ENCODE measurements around the gene LPP. TPM values are rescaled to one million over a fixed set of nuclear protein-coding genes. Genes with fewer than 3 reads are reported as not detected.

Gene LPP
- total RNA-seq, 1 donor from 2014 or later = 132 TPM

GRCh38 chr3:188577539-188577938 is 423.6 kb downstream of the LPP start:
- H3K27ac Mint-ChIP-seq = no peak overlapping the region

GRCh38 chr3:188578576-188579363 is 424.8 kb downstream of the LPP start:
- Mint-ChIP-seq H3K27me3 (ENCODE audit: low read depth) (no peaks in the 10 kb centered on the region), H3K36me3 (peaks cover 4% of the 10 kb centered on the region), H3K9me3 (no peaks in the 10 kb centered on the region), H3K4me3 (no peak overlapping the region), H3K27ac (no peak overlapping the region), H3K4me1 (peaks cover 9% of the 10 kb centered on the region)
- no peak for DNase-seq (ENCODE audit: low spot score in 2 of 2, unreplicated experiment in 2 of 2)
- no peak for TF ChIP-seq CTCF (IDR thresholded peaks at IDR 0.05; ENCODE audit: unreplicated experiment)

More at GRCh38 chr3:188577539-188577938, 423.6 kb downstream of the LPP start:
- no peak for TF ChIP-seq CTCF (IDR thresholded peaks at IDR 0.05; ENCODE audit: unreplicated experiment)
- Mint-ChIP-seq H3K27me3 (ENCODE audit: low read depth) (no peaks in the 10 kb centered on the region), H3K9me3 (no peaks in the 10 kb centered on the region), H3K4me1 (peaks cover 9% of the 10 kb centered on the region), H3K36me3 (peaks cover 4% of the 10 kb centered on the region), H3K4me3 (no peak overlapping the region)
- DNase-seq (ENCODE audit: low spot score in 2 of 2, unreplicated experiment in 2 of 2) = no peak

GRCh38 chr3:188580223-188580622 is 426.3 kb downstream of the LPP start:
- Mint-ChIP-seq H3K36me3 (peaks cover 4% of the 10 kb centered on the region), H3K9me3 (no peaks in the 10 kb centered on the region)
- TF ChIP-seq CTCF (IDR thresholded peaks at IDR 0.05; ENCODE audit: unreplicated experiment) = no peak

GRCh38 chr3:188580659-188581058 is 426.7 kb downstream of the LPP start:
- H3K4me1 Mint-ChIP-seq = peaks cover 10% of the 10 kb centered on the region
- H3K27ac Mint-ChIP-seq = no peak overlapping the region
- H3K9me3 Mint-ChIP-seq = no peaks in the 10 kb centered on the region
- H3K36me3 Mint-ChIP-seq = peaks cover 4% of the 10 kb centered on the region
- DNase-seq (ENCODE audit: low spot score in 2 of 2, unreplicated experiment in 2 of 2) = no peak
- no peaks in the 10 kb centered on the region for H3K27me3 Mint-ChIP-seq (ENCODE audit: low read depth)
- TF ChIP-seq CTCF (IDR thresholded peaks at IDR 0.05; ENCODE audit: unreplicated experiment) = no peak
- no peak overlapping the region for H3K4me3 Mint-ChIP-seq

More at GRCh38 chr3:188580223-188580622, 426.3 kb downstream of the LPP start:
- no peaks in the 10 kb centered on the region for H3K27me3 Mint-ChIP-seq (ENCODE audit: low read depth)
- no peak overlapping the region for H3K27ac Mint-ChIP-seq
- H3K4me1 Mint-ChIP-seq = peaks cover 8% of the 10 kb centered on the region
- H3K4me3 Mint-ChIP-seq = no peak overlapping the region
- DNase-seq (ENCODE audit: low spot score in 2 of 2, unreplicated experiment in 2 of 2) = no peak

GRCh38 chr3:188581365-188581764 is 427.4 kb downstream of the LPP start:
- TF ChIP-seq CTCF (IDR thresholded peaks at IDR 0.05; ENCODE audit: unreplicated experiment) = no peak
- no peak for DNase-seq (ENCODE audit: low spot score in 2 of 2, unreplicated experiment in 2 of 2)
- no peak overlapping the region for H3K4me3 Mint-ChIP-seq
- H3K36me3 Mint-ChIP-seq = peaks cover 4% of the 10 kb centered on the region
- no peaks in the 10 kb centered on the region for H3K9me3 Mint-ChIP-seq
- peaks cover 10% of the 10 kb centered on the region for H3K4me1 Mint-ChIP-seq
- no peaks in the 10 kb centered on the region for H3K27me3 Mint-ChIP-seq (ENCODE audit: low read depth)
- H3K27ac Mint-ChIP-seq = no peak overlapping the region

Measured in mesothelial cell of epicardium (in vitro differentiated cells).